ENCODE data around the gene DNAJB4. TPM values are rescaled to one million over a fixed set of nuclear protein-coding genes. Genes with fewer than 3 reads are reported as not detected.

The DNAJB4 gene
- total RNA-seq, result 37.6 and 40.8 TPM in 2 replicates

GRCh38 chr1:78004719-78005447 is at the start of gene DNAJB4:
Gene DNAJB4, plus strand, starts transcription at chr1:78004939. Its CDS starts 172 bp downstream, at chr1:78005111.

GRCh38 chr1:77978969-77979876 is 25.5 kb upstream of the DNAJB4 start, which contains the start of gene FUBP1:
Gene FUBP1, minus strand, starts transcription at chr1:77979072. Its CDS starts 68 bp downstream, at chr1:77979004.

GRCh38 chr1:78045926-78046778 is 41.4 kb downstream of the DNAJB4 start, which contains the start of gene GIPC2:
Gene GIPC2, plus strand, starts transcription at chr1:78045966. Its CDS starts 129 bp downstream, at chr1:78046095.

Other genes starting within 250 kb of the DNAJB4 start
- 92.5 and 93.6 TPM in 2 replicates for gene USP33, start 245.1 kb upstream of the DNAJB4 start, total RNA-seq
- gene MIGA1, start 225.3 kb upstream of the DNAJB4 start, total RNA-seq, result 13.2 and 16.4 TPM in 2 replicates
- gene NEXN, start 116.3 kb upstream of the DNAJB4 start, total RNA-seq, result 13.5 and 16.0 TPM in 2 replicates
- 111 and 172 TPM in 2 replicates for gene FUBP1, start 25.9 kb upstream of the DNAJB4 start, total RNA-seq
- gene GIPC2, start 41.0 kb downstream of the DNAJB4 start, total RNA-seq, result 0.11 and 0.12 TPM in 2 replicates